ENCODE results near the gene ZCCHC9. TPM values are rescaled to one million over a fixed set of nuclear protein-coding genes. Genes with fewer than 3 reads are reported as not detected.
"Not testable (repeated sequence)": the region's sequence is repeated elsewhere in the genome, so short reads cannot be mapped to it uniquely, and the experiment has no call there.

Gene ZCCHC9
- total and polyA plus RNA-seq, 3 experiments from 2014 or later: 14.7 to 41.9 (median 41.0) TPM

- Mint-ChIP-seq H3K27ac (no peak overlapping the region), H3K36me3 (no peaks in the 10 kb centered on the region), H3K4me1 (no peaks in the 10 kb centered on the region), H3K27me3 (peaks cover 4 to 9% of the 10 kb centered on the region in 2 donors), H3K9me3 (no peaks in the 10 kb centered on the region), H3K4me3 (no peak overlapping the region)
- no peaks in the 10 kb centered on the region for H3K27me3 ChIP-seq (ENCODE audit: insufficient read depth, low read length, poor library complexity, severe bottlenecking)
- no peak overlapping the region for H3K27ac ChIP-seq (ENCODE audit: low read depth, low read length)
- no peak overlapping the region for H3K4me3 ChIP-seq (ENCODE audit: low read length)
- CTCF ChIA-PET: interaction anchor here (0.6 kb wide), 1 partner anchor 1418 kb away, joined by 3 read pairs; no protein-coding TSS in a partner anchor
- no peaks in the 10 kb centered on the region for H3K4me1 ChIP-seq (ENCODE audit: insufficient read depth, low read length)
- DNase-seq: no peak
- no peaks in the 10 kb centered on the region for H3K36me3 ChIP-seq (ENCODE audit: insufficient read depth, low read length)
- POLR2A ChIA-PET: no interaction called here
- H3K9me3 ChIP-seq (ENCODE audit: low read length): no peaks in the 10 kb centered on the region
These were observed 25.2 kb downstream of the ZCCHC9 start for GRCh38 chr5:81326554-81326953.

DNA sequence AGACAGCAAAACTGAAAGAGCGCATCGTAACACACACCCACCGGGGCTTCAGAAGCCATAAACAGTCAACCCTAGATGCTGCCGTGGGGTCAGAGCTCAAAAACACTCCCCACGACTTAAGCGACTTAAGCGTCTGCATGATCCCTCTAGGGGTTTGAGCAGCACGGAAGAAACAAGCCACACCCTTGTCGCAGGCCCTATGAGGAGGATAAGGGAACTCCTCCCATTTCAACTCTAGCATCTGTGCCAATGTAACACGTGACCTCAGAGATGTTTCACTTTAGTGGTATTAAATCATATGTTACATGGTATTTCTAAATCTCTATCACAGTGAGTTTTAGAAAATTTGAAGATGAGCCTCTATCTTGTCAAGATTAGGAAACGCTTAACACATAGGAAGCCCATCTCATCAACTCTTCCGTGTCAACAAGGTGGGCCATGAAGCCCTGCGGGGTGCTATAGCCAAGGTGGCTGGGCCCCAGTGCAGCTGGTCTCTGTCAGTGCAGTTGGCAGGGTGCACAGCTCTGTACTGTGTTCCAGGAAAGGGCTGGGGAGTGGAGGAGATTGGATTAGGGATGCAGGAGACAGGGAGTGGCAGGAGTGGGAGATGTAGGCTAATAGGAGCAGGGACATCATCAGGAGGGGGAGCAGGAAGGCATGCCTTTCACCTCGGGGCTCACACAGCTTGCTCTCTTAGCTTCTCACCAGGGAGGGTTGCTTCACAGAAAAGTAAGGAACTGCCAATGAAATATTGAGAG is 33.1 kb downstream of the ZCCHC9 start:
- no peaks in the 10 kb centered on the region for H3K27me3 ChIP-seq (ENCODE audit: insufficient read depth, low read length, poor library complexity, severe bottlenecking)
- no peak overlapping the region for H3K4me3 ChIP-seq (ENCODE audit: low read length)
- H3K9me3 ChIP-seq (ENCODE audit: low read length): no peaks in the 10 kb centered on the region
- no peak overlapping the region for H3K27ac ChIP-seq (ENCODE audit: low read depth, low read length)
- POLR2A ChIA-PET: no interaction called here
- peak overlapping the region in 4 of 8 donors; percentile 50 to 79 (median 74) for H3K27ac Mint-ChIP-seq
- H3K4me1 Mint-ChIP-seq: peaks cover 0 to 7% (median 0%) of the 10 kb centered on the region in 3 donors
- no peaks in the 10 kb centered on the region for H3K36me3 ChIP-seq (ENCODE audit: insufficient read depth, low read length)
- H3K27me3 Mint-ChIP-seq: peaks cover 7 to 9% of the 10 kb centered on the region in 2 donors
- CTCF ChIA-PET: no interaction called here
- peaks cover 0 to 4% (median 2%) of the 10 kb centered on the region in 5 donors for H3K9me3 Mint-ChIP-seq
- no peaks in the 10 kb centered on the region for H3K4me1 ChIP-seq (ENCODE audit: insufficient read depth, low read length)
- H3K36me3 Mint-ChIP-seq: peaks cover 0 to 1% (median 0%) of the 10 kb centered on the region in 3 donors
- H3K4me3 Mint-ChIP-seq: peak overlapping the region in 6 of 7 donors; percentile 45 to 79 (median 66)
- peak in 1 of 5 donors; percentile 1 for DNase-seq

GRCh38 chr5:81335946-81336345 is 34.6 kb downstream of the ZCCHC9 start:
- no peaks in the 10 kb centered on the region for H3K4me1 ChIP-seq (ENCODE audit: insufficient read depth, low read length)
- Mint-ChIP-seq H3K4me3 (no peak overlapping the region), H3K9me3 (peaks cover 0 to 4% (median 2%) of the 10 kb centered on the region in 5 donors), H3K36me3 (peaks cover 0 to 1% (median 0%) of the 10 kb centered on the region in 3 donors), H3K27ac (no peak overlapping the region), H3K27me3 (peaks cover under 1 to 9% of the 10 kb centered on the region in 2 donors), H3K4me1 (peaks cover 0 to 7% (median 0%) of the 10 kb centered on the region in 3 donors)
- POLR2A ChIA-PET: no interaction called here
- DNase-seq: no peak
- no peaks in the 10 kb centered on the region for H3K36me3 ChIP-seq (ENCODE audit: insufficient read depth, low read length)
- no peaks in the 10 kb centered on the region for H3K9me3 ChIP-seq (ENCODE audit: low read length)
- H3K27ac ChIP-seq (ENCODE audit: low read depth, low read length): no peak overlapping the region
- no peaks in the 10 kb centered on the region for H3K27me3 ChIP-seq (ENCODE audit: insufficient read depth, low read length, poor library complexity, severe bottlenecking)
- no peak overlapping the region for H3K4me3 ChIP-seq (ENCODE audit: low read length)
- CTCF ChIA-PET: no interaction called here

DNA sequence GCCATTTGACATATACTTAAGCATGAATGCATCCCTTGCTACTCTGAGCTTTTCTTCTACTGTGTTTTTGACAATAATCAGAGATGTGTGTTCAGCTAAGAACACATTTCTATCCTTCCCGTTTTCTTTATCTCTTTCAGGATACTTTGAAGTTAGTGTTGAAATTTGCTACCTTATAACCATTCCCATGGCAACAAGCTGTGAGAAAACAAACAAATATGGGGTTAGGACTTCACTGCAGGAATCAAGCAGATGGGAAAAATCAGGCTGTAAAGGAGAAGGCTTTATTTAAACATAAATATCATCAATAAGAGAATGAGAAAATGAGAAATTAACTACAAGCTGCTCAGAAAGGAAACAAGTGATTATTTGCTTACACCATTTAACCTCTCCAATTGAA is 35.2 kb downstream of the ZCCHC9 start:
- Histone ChIP-seq H3K27me3 (ENCODE audit: insufficient read depth, low read length, poor library complexity, severe bottlenecking) (no peaks in the 10 kb centered on the region), H3K4me3 (ENCODE audit: low read length) (no peak overlapping the region), H3K36me3 (ENCODE audit: insufficient read depth, low read length) (no peaks in the 10 kb centered on the region), H3K9me3 (ENCODE audit: low read length) (no peaks in the 10 kb centered on the region), H3K4me1 (ENCODE audit: insufficient read depth, low read length) (no peaks in the 10 kb centered on the region), H3K27ac (ENCODE audit: low read depth, low read length) (no peak overlapping the region)
- Mint-ChIP-seq H3K4me1 (peaks cover 0 to 7% (median 0%) of the 10 kb centered on the region in 3 donors), H3K36me3 (peaks cover 0 to 1% (median 0%) of the 10 kb centered on the region in 3 donors), H3K27ac (no peak overlapping the region), H3K9me3 (peaks cover 0 to 4% (median 2%) of the 10 kb centered on the region in 5 donors), H3K4me3 (no peak overlapping the region), H3K27me3 (peaks cover 1 to 9% of the 10 kb centered on the region in 2 donors)
- CTCF ChIA-PET: no interaction called here
- POLR2A ChIA-PET: no interaction called here
- no peak for DNase-seq

DNA sequence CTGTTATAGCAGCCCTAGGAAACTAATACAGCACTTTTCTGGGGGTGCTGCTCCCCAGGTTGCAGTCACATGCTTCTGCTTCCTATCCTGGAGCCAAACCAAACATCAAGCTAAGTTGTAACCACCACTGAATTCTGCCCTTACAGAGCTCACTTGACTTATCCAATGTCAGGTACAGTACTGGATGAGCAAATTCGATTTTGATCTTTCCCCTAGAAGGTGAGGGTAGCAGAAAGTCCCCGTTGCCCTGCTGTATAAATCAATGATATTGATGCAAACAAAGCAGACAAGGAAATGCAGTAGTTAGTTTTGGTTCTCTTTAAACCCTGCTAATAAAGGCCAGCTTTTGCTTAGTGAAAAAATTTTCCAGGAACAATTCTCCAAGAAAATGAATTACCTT is 36.4 kb downstream of the ZCCHC9 start:
- CTCF ChIA-PET: no interaction called here

DNA sequence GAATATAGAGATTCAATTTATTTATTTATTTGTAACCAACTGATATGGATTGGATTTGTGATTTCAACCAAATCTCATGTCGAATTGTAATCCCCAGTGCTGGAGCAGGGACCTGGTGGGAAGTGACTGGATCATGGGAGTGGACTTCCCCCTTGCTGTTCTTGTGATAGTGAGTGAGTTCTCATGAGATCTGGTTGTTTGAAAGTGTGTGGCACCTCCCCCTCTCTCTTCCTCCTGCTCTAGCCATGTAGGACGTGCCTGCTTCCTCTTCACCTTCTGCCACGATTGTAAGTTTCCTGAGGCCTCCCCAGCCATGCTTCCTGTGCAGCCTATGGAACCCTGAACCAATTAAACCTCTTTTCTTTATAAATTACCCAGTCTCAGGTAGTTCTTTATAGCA is 36.8 kb downstream of the ZCCHC9 start:
- DNase-seq; H3K4me3 Mint-ChIP-seq; H3K36me3 ChIP-seq (ENCODE audit: insufficient read depth, low read length); H3K4me1 ChIP-seq (ENCODE audit: insufficient read depth, low read length); H3K4me1 Mint-ChIP-seq; H3K4me3 ChIP-seq (ENCODE audit: low read length); H3K9me3 ChIP-seq (ENCODE audit: low read length); H3K27me3 ChIP-seq (ENCODE audit: insufficient read depth, low read length, poor library complexity, severe bottlenecking); H3K9me3 Mint-ChIP-seq; H3K36me3 Mint-ChIP-seq; CTCF ChIA-PET; H3K27ac ChIP-seq (ENCODE audit: low read depth, low read length); H3K27me3 Mint-ChIP-seq; POLR2A ChIA-PET: not testable (repeated sequence)
- H3K27ac Mint-ChIP-seq: peak overlapping the region in 1 of 8 donors; percentile 73

More for the DNA sequence above, 36.4 kb downstream of the ZCCHC9 start:
- POLR2A ChIA-PET: no interaction called here
- Mint-ChIP-seq H3K4me1 (peaks cover 0 to 7% (median 0%) of the 10 kb centered on the region in 3 donors), H3K27me3 (peaks cover 4 to 9% of the 10 kb centered on the region in 2 donors), H3K36me3 (peaks cover 0 to 1% (median 0%) of the 10 kb centered on the region in 3 donors), H3K4me3 (no peak overlapping the region), H3K27ac (no peak overlapping the region), H3K9me3 (peaks cover 0 to 4% (median 2%) of the 10 kb centered on the region in 5 donors)
- DNase-seq: no peak
- Histone ChIP-seq H3K27ac (ENCODE audit: low read depth, low read length) (no peak overlapping the region), H3K4me1 (ENCODE audit: insufficient read depth, low read length) (no peaks in the 10 kb centered on the region), H3K4me3 (ENCODE audit: low read length) (no peak overlapping the region), H3K27me3 (ENCODE audit: insufficient read depth, low read length, poor library complexity, severe bottlenecking) (no peaks in the 10 kb centered on the region), H3K9me3 (ENCODE audit: low read length) (no peaks in the 10 kb centered on the region), H3K36me3 (ENCODE audit: insufficient read depth, low read length) (no peaks in the 10 kb centered on the region)

DNA sequence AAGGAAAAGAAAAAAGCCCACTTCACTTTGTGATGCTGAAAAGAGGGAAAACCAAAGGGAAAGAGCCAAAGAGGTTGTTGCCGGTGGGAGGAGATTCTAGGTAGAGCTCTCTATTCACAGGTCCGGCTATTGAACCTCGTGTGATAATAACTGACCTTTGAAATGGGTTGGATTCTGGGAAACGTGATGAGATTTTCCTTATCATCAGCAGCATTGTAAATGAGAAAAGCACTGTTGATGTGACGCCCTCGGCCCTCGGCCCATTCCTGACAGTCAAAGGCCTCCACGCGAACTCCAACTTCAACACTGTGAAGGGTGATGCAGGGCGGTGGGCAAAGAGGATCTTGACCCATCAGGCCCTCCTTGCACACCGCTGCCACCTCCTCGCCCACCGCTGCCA is 43.3 kb downstream of the ZCCHC9 start:
- H3K4me1 Mint-ChIP-seq: no peaks in the 10 kb centered on the region
- Histone ChIP-seq H3K9me3 (ENCODE audit: low read length) (no peaks in the 10 kb centered on the region), H3K36me3 (ENCODE audit: insufficient read depth, low read length) (no peaks in the 10 kb centered on the region), H3K4me1 (ENCODE audit: insufficient read depth, low read length) (no peaks in the 10 kb centered on the region), H3K27me3 (ENCODE audit: insufficient read depth, low read length, poor library complexity, severe bottlenecking) (no peaks in the 10 kb centered on the region), H3K4me3 (ENCODE audit: low read length) (no peak overlapping the region), H3K27ac (ENCODE audit: low read depth, low read length) (no peak overlapping the region)
- H3K36me3 Mint-ChIP-seq: no peaks in the 10 kb centered on the region
- H3K9me3 Mint-ChIP-seq: no peaks in the 10 kb centered on the region
- no peak for DNase-seq
- ChIA-PET POLR2A (no interaction called here), CTCF (no interaction called here)
- H3K27ac Mint-ChIP-seq: no peak overlapping the region
- H3K27me3 Mint-ChIP-seq: peaks cover 0 to 4% of the 10 kb centered on the region in 2 donors
- peak overlapping the region in 1 of 7 donors; percentile 27 for H3K4me3 Mint-ChIP-seq

- Histone ChIP-seq H3K36me3 (ENCODE audit: insufficient read depth, low read length) (no peaks in the 10 kb centered on the region), H3K27me3 (ENCODE audit: insufficient read depth, low read length, poor library complexity, severe bottlenecking) (no peaks in the 10 kb centered on the region), H3K9me3 (ENCODE audit: low read length) (no peaks in the 10 kb centered on the region), H3K4me1 (ENCODE audit: insufficient read depth, low read length) (no peaks in the 10 kb centered on the region), H3K27ac (ENCODE audit: low read depth, low read length) (no peak overlapping the region), H3K4me3 (ENCODE audit: low read length) (no peak overlapping the region)
- ChIA-PET POLR2A (no interaction called here), CTCF (no interaction called here)
- H3K36me3 Mint-ChIP-seq: no peaks in the 10 kb centered on the region
- DNase-seq: no peak
- H3K9me3 Mint-ChIP-seq: no peaks in the 10 kb centered on the region
- peaks cover 0 to 4% of the 10 kb centered on the region in 2 donors for H3K27me3 Mint-ChIP-seq
- no peak overlapping the region for H3K27ac Mint-ChIP-seq
- H3K4me3 Mint-ChIP-seq: no peak overlapping the region
- no peaks in the 10 kb centered on the region for H3K4me1 Mint-ChIP-seq
These were observed 44.1 kb downstream of the ZCCHC9 start for GRCh38 chr5:81345411-81346003.

All from CD8-positive, alpha-beta memory T cell (primary cell).